Epithelial cell of esophagus (primary cell): Measurements from ENCODE around the gene PTK7.

Experiments used
- DNase-seq: peaks from one replicate; pipeline ENCODE4 v3.0.0; 2010; ENCODE audit warnings: low read depth
- H3K4me3 ChIP-seq: 2 replicates; pipeline ENCODE4 v1.5.1; 2011; ENCODE audit warnings: mild to moderate bottlenecking, low read length, control low read depth
- TF ChIP-seq, protein P1 (sequence below): IDR thresholded peaks from 2 replicates; pipeline ENCODE4 v1.5.1; 2011; ENCODE audit warnings: low read depth, mild to moderate bottlenecking, low read length, control low read depth, inconsistent platforms; ENCODE audit not compliant: insufficient read depth; ENCODE audit errors: missing control alignments

PTK7 gene

DNA sequence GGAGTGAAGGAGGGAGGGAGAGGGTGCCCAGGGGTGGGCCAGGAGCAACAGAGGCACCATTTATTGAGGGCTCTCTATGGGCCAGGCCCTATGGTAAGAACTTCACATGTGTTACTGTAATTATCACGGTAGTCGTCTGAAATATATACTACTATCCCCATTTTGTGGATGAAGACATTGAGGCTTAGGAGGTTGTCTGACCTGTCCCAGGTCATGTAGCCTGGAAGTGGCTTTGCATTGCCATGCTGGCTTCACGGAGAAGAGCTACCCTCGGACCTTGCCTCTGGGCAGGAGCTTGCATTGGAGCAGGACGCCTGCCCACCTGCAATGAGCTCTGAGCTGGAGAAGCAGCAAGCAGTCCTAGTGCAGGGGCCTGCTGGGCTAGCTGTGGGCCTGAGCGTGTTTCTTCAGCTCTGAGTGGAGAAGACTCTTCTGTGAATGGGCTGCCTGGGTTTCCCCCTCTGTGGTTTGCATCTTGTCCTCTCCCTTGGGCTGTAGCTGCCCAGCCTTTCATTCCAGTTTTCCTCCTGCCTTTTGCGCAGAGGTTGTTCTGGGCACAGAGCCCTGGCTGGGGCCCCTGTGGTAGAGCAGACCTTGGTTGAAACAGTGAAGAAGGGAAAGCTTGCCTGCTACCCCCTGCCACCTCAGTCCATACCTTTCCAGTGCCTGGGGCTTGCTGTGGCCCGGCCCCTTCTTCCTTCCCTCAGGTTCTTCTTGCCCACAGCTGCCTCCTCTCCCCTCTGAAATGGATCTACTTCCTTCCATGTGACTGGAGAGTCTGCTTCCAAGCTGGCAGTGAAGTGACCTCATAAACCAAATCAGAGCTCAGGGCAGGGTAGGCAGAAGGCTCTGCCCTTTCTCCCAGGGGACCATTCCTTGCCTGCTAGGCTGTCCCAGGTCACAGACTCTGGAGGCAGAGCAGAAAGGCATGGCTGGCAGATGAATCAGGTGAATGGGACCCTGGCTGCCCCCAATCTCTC lies 70.9 kb downstream of the PTK7 start:
- no peak overlapping the region for H3K4me3 ChIP-seq
- TF ChIP-seq, protein P1, sequence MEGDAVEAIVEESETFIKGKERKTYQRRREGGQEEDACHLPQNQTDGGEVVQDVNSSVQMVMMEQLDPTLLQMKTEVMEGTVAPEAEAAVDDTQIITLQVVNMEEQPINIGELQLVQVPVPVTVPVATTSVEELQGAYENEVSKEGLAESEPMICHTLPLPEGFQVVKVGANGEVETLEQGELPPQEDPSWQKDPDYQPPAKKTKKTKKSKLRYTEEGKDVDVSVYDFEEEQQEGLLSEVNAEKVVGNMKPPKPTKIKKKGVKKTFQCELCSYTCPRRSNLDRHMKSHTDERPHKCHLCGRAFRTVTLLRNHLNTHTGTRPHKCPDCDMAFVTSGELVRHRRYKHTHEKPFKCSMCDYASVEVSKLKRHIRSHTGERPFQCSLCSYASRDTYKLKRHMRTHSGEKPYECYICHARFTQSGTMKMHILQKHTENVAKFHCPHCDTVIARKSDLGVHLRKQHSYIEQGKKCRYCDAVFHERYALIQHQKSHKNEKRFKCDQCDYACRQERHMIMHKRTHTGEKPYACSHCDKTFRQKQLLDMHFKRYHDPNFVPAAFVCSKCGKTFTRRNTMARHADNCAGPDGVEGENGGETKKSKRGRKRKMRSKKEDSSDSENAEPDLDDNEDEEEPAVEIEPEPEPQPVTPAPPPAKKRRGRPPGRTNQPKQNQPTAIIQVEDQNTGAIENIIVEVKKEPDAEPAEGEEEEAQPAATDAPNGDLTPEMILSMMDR: no peak
- DNase-seq: no peak

DNA sequence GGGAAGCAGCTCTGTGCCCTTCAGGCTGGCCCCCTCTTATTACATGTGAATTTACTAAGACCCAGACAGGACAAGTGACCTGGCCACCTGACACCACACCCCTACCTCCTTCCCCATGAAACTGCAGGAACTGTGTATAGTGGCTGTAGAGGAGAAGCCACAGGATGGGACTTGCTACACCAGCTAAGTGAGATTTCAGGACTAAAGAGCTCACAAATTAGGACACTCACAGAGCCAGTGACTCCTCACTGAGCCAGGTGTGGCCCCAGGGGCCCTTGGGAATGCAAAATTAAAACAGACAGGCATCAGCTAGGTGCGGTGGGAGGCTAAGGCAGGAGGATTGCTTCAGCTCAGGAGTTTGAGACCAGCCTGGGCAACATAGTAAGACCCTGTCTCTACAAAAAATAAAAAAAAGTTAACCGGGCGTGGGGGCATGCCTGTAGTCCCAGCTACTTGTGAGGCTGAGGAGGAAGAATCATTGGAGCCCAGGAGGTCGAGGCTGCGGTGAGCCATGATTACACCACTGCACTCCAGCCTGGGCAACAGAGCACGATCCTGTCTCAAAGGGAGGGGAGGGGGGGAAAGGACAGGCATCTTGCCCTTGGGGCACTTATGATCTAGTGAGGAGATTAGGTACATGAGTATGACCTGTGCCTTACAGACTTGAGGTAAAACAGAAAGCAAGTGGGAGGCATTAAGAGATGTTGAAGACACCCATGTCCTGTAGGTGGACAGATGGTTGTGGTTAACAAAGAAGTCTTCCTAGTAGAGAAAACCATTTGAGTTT lies 71.8 kb downstream of the PTK7 start:
- no peak for DNase-seq

DNA sequence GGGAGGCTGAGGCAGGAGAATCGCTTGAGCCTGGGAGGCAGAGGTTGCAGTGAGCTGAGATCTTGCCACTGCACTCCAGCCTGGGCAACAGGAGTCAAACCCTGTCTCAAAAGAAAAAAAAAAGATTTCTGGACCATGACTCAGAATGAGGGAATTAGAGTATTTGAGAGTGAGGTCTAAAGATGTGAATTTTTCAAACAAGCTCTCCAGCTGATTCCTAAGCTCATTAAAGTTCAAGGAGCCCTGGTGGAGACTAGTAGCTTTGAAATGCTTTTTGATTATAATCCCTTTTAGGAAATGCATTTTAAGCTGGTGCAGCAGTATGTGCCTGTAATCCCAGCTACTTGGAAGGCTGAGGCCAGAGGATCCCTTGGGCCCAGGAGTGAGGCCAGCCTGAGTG lies 73.2 kb downstream of the PTK7 start:
- TF ChIP-seq, protein P1: no peak
- DNase-seq: no peak
- no peak overlapping the region for H3K4me3 ChIP-seq

More for the DNA sequence above, 71.8 kb downstream of the PTK7 start:
- no peak overlapping the region for H3K4me3 ChIP-seq
- TF ChIP-seq, protein P1: no peak

DNA sequence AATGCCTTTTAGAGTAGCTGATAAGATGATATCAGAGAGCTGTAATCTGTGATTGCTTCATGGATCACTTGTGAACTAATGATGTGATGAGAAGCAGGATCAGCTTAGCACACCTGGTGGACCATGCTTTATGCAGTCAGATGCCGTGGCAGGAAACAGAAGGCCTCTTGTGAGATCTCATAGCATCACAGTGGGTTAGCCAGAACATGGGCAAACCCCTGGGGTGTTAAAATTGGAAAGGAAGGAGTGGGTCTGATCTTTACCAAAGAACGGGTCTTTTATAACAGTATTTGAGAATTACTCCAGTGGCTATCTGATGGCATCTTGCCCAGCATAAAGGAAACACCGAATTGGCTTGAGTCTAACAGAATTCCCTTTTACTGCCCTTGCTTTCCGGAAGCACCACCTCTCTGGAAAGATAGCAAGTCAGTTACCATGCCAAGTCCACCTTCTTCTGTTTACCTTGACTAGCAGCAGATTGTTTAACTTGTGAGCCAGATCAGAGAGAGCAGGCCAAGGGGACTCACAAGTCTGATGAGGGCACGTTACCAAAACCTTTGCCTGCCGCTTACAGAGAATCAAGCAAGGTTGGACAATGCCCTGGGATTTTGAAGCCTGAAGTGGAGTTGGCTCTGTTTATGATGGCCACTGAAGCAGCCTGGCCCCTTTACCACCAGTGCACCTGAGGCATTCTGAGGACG lies 74.1 kb downstream of the PTK7 start:
- DNase-seq: no peak
- TF ChIP-seq, protein P1: no peak
- no peak overlapping the region for H3K4me3 ChIP-seq

DNA sequence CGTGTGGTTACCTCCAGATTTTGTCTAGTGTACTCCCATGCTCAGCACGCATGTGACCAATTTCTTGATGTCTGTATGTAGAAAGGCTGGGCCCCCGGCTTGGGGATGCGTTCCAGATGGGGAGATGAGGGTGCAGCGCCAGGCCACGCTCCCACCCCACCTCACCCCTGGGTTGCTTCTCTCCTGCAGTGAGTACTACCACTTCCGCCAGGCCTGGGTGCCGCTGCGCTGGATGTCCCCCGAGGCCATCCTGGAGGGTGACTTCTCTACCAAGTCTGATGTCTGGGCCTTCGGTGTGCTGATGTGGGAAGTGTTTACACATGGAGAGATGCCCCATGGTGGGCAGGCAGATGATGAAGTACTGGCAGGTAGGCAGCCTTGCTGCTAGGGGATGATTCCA lies 83.5 kb downstream of the PTK7 start:
- no peak for DNase-seq
- TF ChIP-seq, protein P1: no peak
- H3K4me3 ChIP-seq: no peak overlapping the region

DNA sequence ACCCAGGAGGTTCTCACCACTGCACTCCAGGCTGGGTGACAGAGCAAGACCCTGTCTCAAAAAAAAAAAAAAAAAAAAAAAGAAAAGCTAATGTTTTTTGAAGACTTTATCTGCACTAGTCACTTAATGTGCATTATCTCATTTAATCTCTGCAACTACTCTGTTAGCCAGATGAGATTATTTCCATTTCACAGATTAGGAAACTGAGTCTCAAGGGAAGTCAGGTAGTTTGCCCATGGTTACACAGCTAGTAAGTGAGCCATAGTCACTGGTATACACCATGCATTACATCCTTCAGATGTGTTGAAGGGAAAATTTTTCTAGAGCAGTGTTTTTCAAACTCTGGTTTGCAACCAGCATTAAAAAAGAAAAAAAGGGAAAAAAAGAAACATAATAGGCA lies 87.8 kb downstream of the PTK7 start:
- TF ChIP-seq, protein P1: no peak
- no peak for DNase-seq
- no peak overlapping the region for H3K4me3 ChIP-seq
